Caco-2 (cell line): ENCODE data around the gene ALPL. TPM values are rescaled to one million over a fixed set of nuclear protein-coding genes. Genes with fewer than 3 reads are reported as not detected.

Experiments
- BruUV-seq: library from RNA; stranded (reverse); fragments of 400-500 nt; replicated peaks from 2 replicates; lab custom pipeline; 2021; lab: Mats Ljungman, UMichigan
- CTCF ChIA-PET: fragments of 300-600 bp; sonication (Branson Sonifier 250); formaldehyde crosslinking; loops from one replicate; lab custom pipeline; 2022; ENCODE audit warnings: antibody characterized with exemption; lab: Charles Lee
- POLR2A ChIA-PET: fragments of 300-600 bp; sonication (Branson Sonifier 250); formaldehyde crosslinking; loops from one replicate; lab custom pipeline; 2022; ENCODE audit warnings: antibody characterized with exemption; lab: Charles Lee
- DNase-seq, 2 experiments: peaks; one replicate each; pipeline versions ENCODE4 v3.0.0 to v3.0.0-alpha.2; 2020 to 2022
- H3K27me3 ChIP-seq: replicated peaks from 2 replicates; pipeline ENCODE4 v1.6.0; 2011; ENCODE audit warnings: low read length; ENCODE audit not compliant: control insufficient read depth, insufficient read depth
- H3K36me3 ChIP-seq: 2 replicates; pipeline ENCODE4 v1.5.1; 2011; ENCODE audit warnings: low read length; ENCODE audit not compliant: control insufficient read depth, insufficient read depth
- H3K4me1 ChIP-seq: fragments of 250-450 bp; sonication (Bioruptor Pico); 2 replicates; pipeline ENCODE4 v1.5.1; 2020; ENCODE audit warnings: mild to moderate bottlenecking
- H3K4me3 ChIP-seq: 2 replicates; pipeline ENCODE4 v1.5.1; 2011; ENCODE audit warnings: low read depth, mild to moderate bottlenecking, control low read depth, low read length
- H3K9me3 ChIP-seq: fragments of 250-450 bp; sonication (Bioruptor Pico); 2 replicates; pipeline ENCODE4 v1.5.1; 2020; ENCODE audit warnings: mild to moderate bottlenecking, moderate library complexity
- H3K27ac Mint-ChIP-seq: one replicate; pipeline ENCODE4 v1.8.0; 2022; ENCODE audit warnings: mixed read lengths; ENCODE audit not compliant: unreplicated experiment
- H3K27me3 Mint-ChIP-seq: one replicate; pipeline ENCODE4 v1.8.0; 2022; ENCODE audit warnings: mixed read lengths; ENCODE audit not compliant: insufficient read depth, unreplicated experiment
- H3K36me3 Mint-ChIP-seq: one replicate; pipeline ENCODE4 v1.8.0; 2022; ENCODE audit warnings: mild to moderate bottlenecking, mixed read lengths; ENCODE audit not compliant: insufficient read depth, unreplicated experiment
- H3K4me1 Mint-ChIP-seq: one replicate; pipeline ENCODE4 v1.8.0; 2022; ENCODE audit warnings: low read depth, mixed read lengths; ENCODE audit not compliant: unreplicated experiment
- H3K4me3 Mint-ChIP-seq: one replicate; pipeline ENCODE4 v1.8.0; 2022; ENCODE audit warnings: mild to moderate bottlenecking, moderate library complexity, mixed read lengths; ENCODE audit not compliant: unreplicated experiment
- H3K9me3 Mint-ChIP-seq: one replicate; pipeline ENCODE4 v1.8.0; 2022; ENCODE audit warnings: mixed read lengths; ENCODE audit not compliant: unreplicated experiment
- intact Hi-C: fragments of 100-400 bp; cut with micrococcal nuclease; formaldehyde crosslinking; loops from one replicate; pipeline ENCODE4 v1.10.0; 2022; ENCODE audit not compliant: unreplicated experiment
- total RNA-seq: library from RNA; stranded (reverse); gene quantifications from 2 replicates; pipeline ENCODE4 v1.2.3, GENCODE V29; 2022
- TF ChIP-seq, protein P1 (sequence below), 2 experiments: fragments of 200-600 bp in 1 of 2; IDR thresholded peaks; 1 replicate in 1 of 2; 2 replicates in 1 of 2; pipeline versions ENCODE4 v1.5.1 to v1.8.0; 2011 to 2022; ENCODE audit warnings: antibody characterized with exemption in 1 of 2, control low read depth in 1 of 2, inconsistent platforms in 1 of 2, low read depth in 1 of 2, low read length in 1 of 2, mild to moderate bottlenecking in 1 of 2, moderate library complexity in 1 of 2; ENCODE audit not compliant: insufficient read depth in 1 of 2, severe bottlenecking in 1 of 2, unreplicated experiment in 1 of 2

ALPL gene
- total RNA-seq, 1 experiment from 2014 or later, result 0.79 TPM

DNA sequence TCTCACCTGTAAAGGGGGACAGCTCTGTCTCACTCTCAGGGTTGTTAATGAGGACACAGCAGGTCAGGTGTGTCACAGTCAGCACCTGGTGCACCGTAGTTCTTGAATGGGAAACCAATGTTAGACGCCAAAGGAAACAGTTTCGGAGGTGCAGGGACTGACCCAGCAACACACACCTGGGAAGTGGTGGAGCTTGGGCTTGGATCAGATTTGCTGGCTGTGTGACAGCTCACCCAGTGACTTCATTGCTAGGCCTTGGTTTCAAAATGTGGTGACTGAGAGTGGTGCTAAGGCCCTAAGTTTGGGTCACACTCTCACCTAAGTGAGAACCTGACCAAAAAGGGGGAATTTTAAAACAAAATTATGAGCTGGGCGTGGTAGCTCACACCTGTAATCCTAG is 34.9 kb downstream of the ALPL start:
- intact Hi-C loops, result no loop called here
- DNase-seq, result no peak
- ChIA-PET POLR2A (no interaction called here), CTCF (no interaction called here)
- TF ChIP-seq, protein P1, sequence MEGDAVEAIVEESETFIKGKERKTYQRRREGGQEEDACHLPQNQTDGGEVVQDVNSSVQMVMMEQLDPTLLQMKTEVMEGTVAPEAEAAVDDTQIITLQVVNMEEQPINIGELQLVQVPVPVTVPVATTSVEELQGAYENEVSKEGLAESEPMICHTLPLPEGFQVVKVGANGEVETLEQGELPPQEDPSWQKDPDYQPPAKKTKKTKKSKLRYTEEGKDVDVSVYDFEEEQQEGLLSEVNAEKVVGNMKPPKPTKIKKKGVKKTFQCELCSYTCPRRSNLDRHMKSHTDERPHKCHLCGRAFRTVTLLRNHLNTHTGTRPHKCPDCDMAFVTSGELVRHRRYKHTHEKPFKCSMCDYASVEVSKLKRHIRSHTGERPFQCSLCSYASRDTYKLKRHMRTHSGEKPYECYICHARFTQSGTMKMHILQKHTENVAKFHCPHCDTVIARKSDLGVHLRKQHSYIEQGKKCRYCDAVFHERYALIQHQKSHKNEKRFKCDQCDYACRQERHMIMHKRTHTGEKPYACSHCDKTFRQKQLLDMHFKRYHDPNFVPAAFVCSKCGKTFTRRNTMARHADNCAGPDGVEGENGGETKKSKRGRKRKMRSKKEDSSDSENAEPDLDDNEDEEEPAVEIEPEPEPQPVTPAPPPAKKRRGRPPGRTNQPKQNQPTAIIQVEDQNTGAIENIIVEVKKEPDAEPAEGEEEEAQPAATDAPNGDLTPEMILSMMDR (IDR thresholded peaks at IDR 0.05; ENCODE audit: insufficient read depth in 1 of 2, low read depth in 1 of 2, low read length in 1 of 2, severe bottlenecking in 1 of 2, unreplicated experiment in 1 of 2), result no peak
- no peaks in the 10 kb centered on the region for H3K27me3 ChIP-seq
- H3K36me3 ChIP-seq, result no peaks in the 10 kb centered on the region
- Mint-ChIP-seq H3K27ac (no peak overlapping the region), H3K27me3 (peaks cover 4% of the 10 kb centered on the region), H3K9me3 (no peaks in the 10 kb centered on the region), H3K4me3 (no peak overlapping the region), H3K36me3 (no peaks in the 10 kb centered on the region), H3K4me1 (no peaks in the 10 kb centered on the region)
- H3K4me1 ChIP-seq, result no peaks in the 10 kb centered on the region
- no peaks in the 10 kb centered on the region for H3K9me3 ChIP-seq
- no peak overlapping the region for H3K4me3 ChIP-seq
- no TSS peak for BruUV-seq

DNA sequence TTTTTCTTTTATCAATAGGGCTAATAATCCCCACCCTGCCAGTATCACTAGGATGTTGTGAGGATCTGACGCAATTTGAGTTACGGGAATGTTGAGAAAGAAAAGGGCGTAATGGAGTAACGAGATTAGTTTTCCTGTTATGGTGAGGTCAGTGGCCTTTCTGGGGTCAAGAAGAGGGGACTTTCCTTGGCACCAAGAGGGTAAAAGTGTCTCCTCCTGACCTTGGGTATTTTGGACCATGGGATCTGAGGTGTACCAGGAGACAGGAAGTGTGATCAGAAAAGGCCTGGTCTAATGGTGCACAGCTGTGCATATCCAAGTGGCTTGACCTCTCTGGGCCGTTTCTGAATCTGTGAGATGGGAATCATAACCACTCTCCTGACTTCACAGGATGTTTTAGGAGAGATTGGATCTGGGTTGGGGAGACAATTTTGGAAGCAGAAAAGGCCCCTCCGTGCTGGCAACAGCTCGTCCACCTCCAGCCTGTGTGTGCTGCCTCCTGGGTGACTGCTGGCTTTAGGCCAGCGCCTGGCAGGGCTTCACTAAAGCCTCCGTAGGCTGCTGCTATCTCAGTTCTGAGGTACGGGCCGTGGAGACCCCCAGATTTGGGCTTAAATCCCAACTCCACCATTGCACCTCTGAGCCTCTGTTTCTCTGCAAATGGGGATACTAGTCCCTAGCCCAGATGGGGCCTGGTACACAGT is 37.1 kb downstream of the ALPL start:
- TF ChIP-seq, protein P1 (IDR thresholded peaks at IDR 0.05; ENCODE audit: insufficient read depth in 1 of 2, low read depth in 1 of 2, low read length in 1 of 2, severe bottlenecking in 1 of 2, unreplicated experiment in 1 of 2), result no peak
- no peaks in the 10 kb centered on the region for H3K9me3 ChIP-seq
- peaks cover 12% of the 10 kb centered on the region for H3K27me3 Mint-ChIP-seq
- POLR2A ChIA-PET, result no interaction called here
- H3K4me3 Mint-ChIP-seq, result no peak overlapping the region
- peaks cover 7% of the 10 kb centered on the region for H3K4me1 Mint-ChIP-seq
- no peaks in the 10 kb centered on the region for H3K9me3 Mint-ChIP-seq
- CTCF ChIA-PET, result no interaction called here
- H3K36me3 ChIP-seq, result no peaks in the 10 kb centered on the region
- no peaks in the 10 kb centered on the region for H3K36me3 Mint-ChIP-seq
- no peak overlapping the region for H3K4me3 ChIP-seq
- no TSS peak for BruUV-seq
- no peak overlapping the region for H3K27ac Mint-ChIP-seq
- intact Hi-C loops, result no loop called here
- H3K4me1 ChIP-seq, result no peaks in the 10 kb centered on the region
- H3K27me3 ChIP-seq, result no peaks in the 10 kb centered on the region
- DNase-seq, result no peak

DNA sequence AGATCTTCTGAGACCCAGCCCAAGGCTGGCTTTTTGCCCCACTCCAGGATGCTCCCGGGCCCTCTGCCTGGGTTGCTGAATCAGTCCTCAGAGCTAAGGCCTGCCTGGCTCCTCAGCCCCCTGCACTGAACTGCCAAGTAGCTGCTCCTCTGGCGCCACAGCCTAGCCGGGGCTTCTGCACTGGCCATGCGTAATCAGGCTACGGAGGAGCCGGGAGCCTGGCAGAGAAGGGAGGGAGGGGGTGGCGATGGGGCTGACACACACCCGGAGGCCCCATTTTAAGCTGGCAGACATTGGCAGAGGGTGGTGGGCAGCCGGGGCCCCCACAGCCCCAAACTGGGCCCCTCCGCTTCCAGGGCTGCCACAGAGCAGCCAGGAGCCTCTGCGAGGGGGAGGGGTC is 38.7 kb downstream of the ALPL start:
- Histone ChIP-seq H3K27me3 (no peaks in the 10 kb centered on the region), H3K36me3 (no peaks in the 10 kb centered on the region), H3K4me1 (no peaks in the 10 kb centered on the region), H3K4me3 (no peak overlapping the region), H3K9me3 (no peaks in the 10 kb centered on the region)
- Mint-ChIP-seq H3K4me1 (peaks cover 8% of the 10 kb centered on the region), H3K4me3 (no peak overlapping the region), H3K27me3 (peaks cover 12% of the 10 kb centered on the region), H3K27ac (no peak overlapping the region), H3K36me3 (no peaks in the 10 kb centered on the region), H3K9me3 (no peaks in the 10 kb centered on the region)
- DNase-seq, result no peak
- intact Hi-C loops, result no loop called here
- TF ChIP-seq, protein P1 (IDR thresholded peaks at IDR 0.05; ENCODE audit: insufficient read depth in 1 of 2, low read depth in 1 of 2, low read length in 1 of 2, severe bottlenecking in 1 of 2, unreplicated experiment in 1 of 2), result no peak
- no TSS peak for BruUV-seq
- CTCF ChIA-PET, result no interaction called here
- POLR2A ChIA-PET, result no interaction called here
